AG09309 (cell line): ENCODE data around the gene ZNF354B.
A peak's percentile ranks its signal among the peaks of the same experiment; 100 is the strongest.
"Not testable (repeated sequence)": the region's sequence is repeated elsewhere in the genome, so short reads cannot be mapped to it uniquely, and the experiment has no call there.

ENCODE experiments used
- DNase-seq: peaks from one replicate; pipeline ENCODE4 v3.0.0-alpha.2; 2010; ENCODE audit warnings: low read depth
- H3K4me3 ChIP-seq: 2 replicates; pipeline ENCODE4 v1.5.1; 2011; ENCODE audit warnings: mild to moderate bottlenecking, low read depth, low read length, moderate library complexity; ENCODE audit not compliant: control insufficient read depth
- TF ChIP-seq, protein P1 (sequence below): IDR thresholded peaks from 2 replicates; pipeline ENCODE4 v1.5.1; 2011; ENCODE audit warnings: mild to moderate bottlenecking, low read depth, low read length, inconsistent platforms; ENCODE audit not compliant: insufficient read depth, control insufficient read depth; ENCODE audit errors: missing control alignments

ZNF354B gene

GRCh38 chr5:178872302-178872701 is 12.5 kb downstream of the ZNF354B start:
- no peak overlapping the region for H3K4me3 ChIP-seq
- no peak for DNase-seq
- TF ChIP-seq, protein P1, sequence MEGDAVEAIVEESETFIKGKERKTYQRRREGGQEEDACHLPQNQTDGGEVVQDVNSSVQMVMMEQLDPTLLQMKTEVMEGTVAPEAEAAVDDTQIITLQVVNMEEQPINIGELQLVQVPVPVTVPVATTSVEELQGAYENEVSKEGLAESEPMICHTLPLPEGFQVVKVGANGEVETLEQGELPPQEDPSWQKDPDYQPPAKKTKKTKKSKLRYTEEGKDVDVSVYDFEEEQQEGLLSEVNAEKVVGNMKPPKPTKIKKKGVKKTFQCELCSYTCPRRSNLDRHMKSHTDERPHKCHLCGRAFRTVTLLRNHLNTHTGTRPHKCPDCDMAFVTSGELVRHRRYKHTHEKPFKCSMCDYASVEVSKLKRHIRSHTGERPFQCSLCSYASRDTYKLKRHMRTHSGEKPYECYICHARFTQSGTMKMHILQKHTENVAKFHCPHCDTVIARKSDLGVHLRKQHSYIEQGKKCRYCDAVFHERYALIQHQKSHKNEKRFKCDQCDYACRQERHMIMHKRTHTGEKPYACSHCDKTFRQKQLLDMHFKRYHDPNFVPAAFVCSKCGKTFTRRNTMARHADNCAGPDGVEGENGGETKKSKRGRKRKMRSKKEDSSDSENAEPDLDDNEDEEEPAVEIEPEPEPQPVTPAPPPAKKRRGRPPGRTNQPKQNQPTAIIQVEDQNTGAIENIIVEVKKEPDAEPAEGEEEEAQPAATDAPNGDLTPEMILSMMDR = no peak

DNA sequence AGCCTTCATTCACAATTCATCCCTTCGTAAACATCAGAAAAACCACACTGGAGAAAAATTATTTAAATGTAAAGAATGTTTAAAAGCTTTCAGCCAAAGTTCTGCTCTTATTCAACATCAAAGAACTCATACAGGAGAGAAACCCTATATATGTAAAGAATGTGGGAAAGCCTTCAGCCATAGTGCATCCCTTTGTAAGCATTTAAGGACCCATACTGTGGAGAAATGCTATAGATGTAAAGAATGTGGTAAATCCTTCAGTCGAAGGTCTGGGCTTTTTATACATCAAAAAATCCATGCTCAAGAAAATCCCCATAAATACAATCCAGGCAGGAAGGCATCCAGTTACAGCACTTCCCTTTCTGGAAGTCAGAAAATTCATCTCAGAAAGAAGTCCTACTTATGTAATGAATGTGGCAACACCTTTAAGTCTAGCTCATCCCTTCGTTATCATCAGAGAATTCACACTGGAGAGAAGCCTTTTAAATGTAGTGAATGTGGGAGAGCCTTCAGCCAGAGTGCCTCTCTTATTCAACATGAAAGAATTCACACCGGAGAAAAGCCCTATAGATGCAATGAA is 23.5 kb downstream of the ZNF354B start:
- not testable (repeated sequence) for DNase-seq, H3K4me3 ChIP-seq

DNA sequence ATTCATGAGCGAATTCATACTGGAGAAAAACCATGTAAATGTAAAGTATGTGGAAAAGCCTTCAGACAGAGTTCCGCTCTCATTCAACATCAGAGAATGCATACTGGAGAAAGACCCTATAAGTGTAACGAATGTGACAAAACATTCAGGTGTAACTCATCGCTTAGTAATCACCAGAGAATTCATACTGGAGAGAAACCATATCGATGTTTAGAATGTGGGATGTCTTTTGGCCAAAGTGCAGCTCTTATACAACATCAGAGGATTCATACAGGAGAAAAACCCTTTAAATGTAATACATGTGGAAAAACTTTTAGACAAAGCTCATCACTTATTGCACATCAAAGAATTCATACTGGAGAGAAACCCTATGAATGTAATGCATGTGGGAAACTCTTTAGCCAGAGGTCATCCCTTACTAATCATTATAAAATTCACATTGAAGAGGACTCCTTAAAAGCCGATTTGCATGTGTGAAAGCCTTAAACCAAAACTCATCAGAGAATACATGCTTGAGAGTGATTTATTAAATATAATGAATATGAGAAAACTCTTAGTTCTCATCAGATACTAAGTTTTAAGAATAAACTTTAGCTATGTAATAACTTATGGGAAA is 24.2 kb downstream of the ZNF354B start:
- TF ChIP-seq, protein P1 = no peak
- no peak for DNase-seq
- H3K4me3 ChIP-seq = no peak overlapping the region

GRCh38 chr5:178895615-178896571 is 36.1 kb downstream of the ZNF354B start, which contains the start of gene ZFP2:
TSS of gene ZFP2 (plus strand) at chr5:178895913. CDS start at chr5:178931314, 35,401 bp downstream.
- H3K4me3 ChIP-seq = peak within 1 kb of the TSS; percentile 82
- no peak for DNase-seq
- TF ChIP-seq, protein P1 = no peak

DNA sequence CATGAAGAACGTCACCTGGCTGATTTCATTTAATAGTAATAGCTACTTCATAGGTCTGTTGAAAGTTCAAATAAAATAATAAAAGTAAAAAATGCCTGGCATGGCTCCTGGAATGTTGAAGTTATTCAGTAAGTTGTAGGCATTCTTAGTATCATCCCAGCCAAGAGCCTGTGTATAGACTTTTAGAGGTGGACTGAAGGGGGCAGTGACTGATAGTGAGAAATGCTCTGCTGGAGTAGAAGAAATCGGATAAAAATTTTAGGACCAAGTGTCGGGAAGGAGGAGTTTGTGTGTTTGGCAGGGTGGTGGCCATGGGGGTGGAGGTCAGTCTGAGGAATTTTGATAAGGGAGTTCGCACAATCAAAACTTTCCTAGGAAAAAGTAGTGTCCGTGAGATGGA is 39.5 kb downstream of the ZNF354B start:
- no peak overlapping the region for H3K4me3 ChIP-seq
- no peak for DNase-seq
- TF ChIP-seq, protein P1 = no peak

DNA sequence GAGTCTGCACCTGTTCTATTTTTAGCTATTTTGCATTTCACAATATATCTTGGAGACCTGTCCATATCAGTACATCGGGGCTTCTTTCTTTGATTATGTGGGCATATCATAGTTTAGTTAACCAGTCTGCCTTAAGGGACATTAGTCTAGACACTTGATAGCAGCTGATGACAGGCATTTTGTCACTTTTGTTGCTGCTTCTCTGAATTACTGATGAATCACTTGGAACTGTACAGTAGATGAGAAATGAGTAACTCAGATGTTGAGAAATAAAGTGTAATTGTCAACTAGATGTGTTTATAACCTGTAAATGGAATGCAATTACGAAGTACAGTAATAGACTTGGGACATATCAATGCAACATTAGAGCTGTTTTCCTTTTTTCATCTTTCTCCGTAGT is 43.1 kb downstream of the ZNF354B start:
- no peak for DNase-seq
- TF ChIP-seq, protein P1 = no peak
- no peak overlapping the region for H3K4me3 ChIP-seq
